ENCODE data around the gene EPHA1. TPM values are rescaled to one million over a fixed set of nuclear protein-coding genes. Genes with fewer than 3 reads are reported as not detected.
A peak's percentile ranks its signal among the peaks of the same experiment; 100 is the strongest.

EPHA1 gene
- total RNA-seq, 1 donor from 2014 or later, result 0.52 TPM

- Histone ChIP-seq H3K27ac (ENCODE audit: low read depth, low read length) (no peak overlapping the region), H3K4me1 (ENCODE audit: control insufficient read depth in 3 of 3, insufficient read depth in 3 of 3, low read length in 3 of 3) (peaks cover 52 to 74% (median 67%) of the 10 kb centered on the region in 3 donors), H3K36me3 (ENCODE audit: control insufficient read depth in 3 of 3, insufficient read depth in 3 of 3, low read length in 3 of 3) (peaks cover 48 to 53% (median 50%) of the 10 kb centered on the region in 3 donors)
Observed at GRCh38 chr7:143390104-143390772, 18.4 kb downstream of the EPHA1 start.

DNA sequence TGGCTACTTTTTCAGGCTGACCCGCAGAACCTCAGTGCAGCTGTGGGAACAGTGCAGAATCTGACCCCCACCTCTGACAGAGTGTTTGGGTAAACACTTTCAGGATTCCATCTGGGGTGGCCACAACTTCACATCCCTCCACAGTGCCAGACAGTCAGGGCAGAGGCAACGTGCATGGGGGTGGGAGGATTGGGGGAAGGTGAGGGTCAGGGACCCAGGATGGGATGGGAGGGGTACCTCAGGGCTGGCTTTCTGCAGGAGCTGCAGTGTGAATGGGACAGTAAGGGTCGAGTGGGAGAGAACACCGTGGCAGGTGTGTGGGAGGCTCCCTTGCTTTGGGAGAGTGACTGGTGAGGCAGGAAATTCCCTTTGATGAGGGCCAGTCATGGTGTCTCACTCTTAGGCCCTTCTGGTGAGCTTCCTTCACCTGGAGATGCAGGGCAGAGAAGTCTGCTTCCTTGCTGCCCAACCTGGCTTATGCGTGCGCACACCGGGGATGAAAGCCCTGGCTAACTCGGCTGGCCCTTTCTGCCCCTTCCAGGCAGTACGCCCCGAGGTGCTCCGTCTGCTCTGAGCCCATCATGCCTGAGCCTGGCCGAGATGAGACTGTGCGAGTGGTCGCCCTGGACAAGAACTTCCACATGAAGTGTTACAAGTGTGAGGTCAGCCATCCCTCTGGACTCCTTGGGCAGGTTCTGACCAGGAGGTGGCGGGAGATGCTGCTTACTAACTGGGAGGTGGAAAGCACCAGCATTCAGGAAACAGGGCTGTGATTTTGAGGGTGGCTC lies 19.1 kb downstream of the EPHA1 start:
- Histone ChIP-seq H3K36me3 (ENCODE audit: control insufficient read depth in 3 of 3, insufficient read depth in 3 of 3, low read length in 3 of 3) (peaks cover 50 to 53% (median 52%) of the 10 kb centered on the region in 3 donors), H3K27ac (ENCODE audit: low read depth, low read length) (no peak overlapping the region), H3K27me3 (ENCODE audit: control insufficient read depth in 3 of 3, insufficient read depth in 3 of 3, low read length in 3 of 3) (no peaks in the 10 kb centered on the region), H3K9me3 (ENCODE audit: control insufficient read depth in 3 of 3, low read length in 3 of 3) (no peaks in the 10 kb centered on the region), H3K4me3 (ENCODE audit: low read length in 3 of 3) (no peak overlapping the region), H3K4me1 (ENCODE audit: control insufficient read depth in 3 of 3, insufficient read depth in 3 of 3, low read length in 3 of 3) (peaks cover 57 to 76% (median 70%) of the 10 kb centered on the region in 3 donors), H3K9ac (ENCODE audit: low read depth in 1 of 3, low read length in 3 of 3) (no peak overlapping the region)

More at GRCh38 chr7:143390104-143390772, 18.4 kb downstream of the EPHA1 start:
- Histone ChIP-seq H3K4me3 (ENCODE audit: low read length in 3 of 3) (no peak overlapping the region), H3K9ac (ENCODE audit: low read depth in 1 of 3, low read length in 3 of 3) (no peak overlapping the region), H3K27me3 (ENCODE audit: control insufficient read depth in 3 of 3, insufficient read depth in 3 of 3, low read length in 3 of 3) (no peaks in the 10 kb centered on the region), H3K9me3 (ENCODE audit: control insufficient read depth in 3 of 3, low read length in 3 of 3) (no peaks in the 10 kb centered on the region)

DNA sequence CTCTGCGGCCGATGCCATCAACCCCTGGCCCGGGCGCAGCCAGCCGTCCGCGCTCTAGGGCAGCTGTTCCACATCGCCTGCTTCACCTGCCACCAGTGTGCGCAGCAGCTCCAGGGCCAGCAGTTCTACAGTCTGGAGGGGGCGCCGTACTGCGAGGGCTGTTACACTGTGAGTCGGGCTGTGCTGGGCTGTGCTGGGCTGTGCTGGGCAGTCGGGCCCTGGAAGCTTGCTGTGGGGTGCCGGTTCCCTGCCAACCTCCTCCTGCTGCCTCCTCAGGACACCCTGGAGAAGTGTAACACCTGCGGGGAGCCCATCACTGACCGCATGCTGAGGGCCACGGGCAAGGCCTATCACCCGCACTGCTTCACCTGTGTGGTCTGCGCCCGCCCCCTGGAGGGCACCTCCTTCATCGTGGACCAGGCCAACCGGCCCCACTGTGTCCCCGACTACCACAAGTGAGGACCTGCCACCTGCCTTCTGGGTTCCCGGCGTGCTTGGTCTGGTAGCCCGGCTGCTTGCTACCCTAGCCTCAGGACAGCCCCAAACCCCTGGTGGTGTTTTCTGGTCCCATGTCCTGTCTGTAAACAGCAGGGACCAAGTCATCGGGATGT lies 20.1 kb downstream of the EPHA1 start:
- H3K36me3 ChIP-seq (ENCODE audit: control insufficient read depth in 3 of 3, insufficient read depth in 3 of 3, low read length in 3 of 3), result peaks cover 53 to 56% (median 53%) of the 10 kb centered on the region in 3 donors
- H3K27me3 ChIP-seq (ENCODE audit: control insufficient read depth in 3 of 3, insufficient read depth in 3 of 3, low read length in 3 of 3), result no peaks in the 10 kb centered on the region
- H3K9me3 ChIP-seq (ENCODE audit: control insufficient read depth in 3 of 3, low read length in 3 of 3), result no peaks in the 10 kb centered on the region
- H3K9ac ChIP-seq (ENCODE audit: low read depth in 1 of 3, low read length in 3 of 3), result no peak overlapping the region
- no peak overlapping the region for H3K4me3 ChIP-seq (ENCODE audit: low read length in 3 of 3)
- H3K27ac ChIP-seq (ENCODE audit: low read depth, low read length), result no peak overlapping the region
- H3K4me1 ChIP-seq (ENCODE audit: control insufficient read depth in 3 of 3, insufficient read depth in 3 of 3, low read length in 3 of 3), result peaks cover 63 to 82% (median 76%) of the 10 kb centered on the region in 3 donors

DNA sequence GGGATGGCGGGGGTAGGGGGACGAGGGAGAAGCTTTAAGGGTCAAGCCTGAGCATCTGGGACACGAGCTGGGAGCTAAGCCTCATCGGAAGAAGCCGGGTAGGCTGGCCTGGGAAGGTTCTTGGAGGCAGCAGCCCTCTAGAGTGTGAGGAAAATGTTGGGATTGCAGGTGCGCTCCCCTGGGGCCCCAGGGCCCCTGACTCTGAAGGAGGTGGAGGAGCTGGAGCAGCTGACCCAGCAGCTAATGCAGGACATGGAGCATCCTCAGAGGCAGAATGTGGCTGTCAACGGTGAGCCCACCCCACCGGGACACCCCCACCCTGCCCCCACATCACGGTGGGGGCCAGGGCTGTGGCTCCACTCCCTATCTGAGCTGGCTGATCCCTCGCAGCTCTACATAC lies 20.6 kb downstream of the EPHA1 start:
- Histone ChIP-seq H3K36me3 (ENCODE audit: control insufficient read depth in 3 of 3, insufficient read depth in 3 of 3, low read length in 3 of 3) (peaks cover 54 to 57% (median 55%) of the 10 kb centered on the region in 3 donors), H3K4me1 (ENCODE audit: control insufficient read depth in 3 of 3, insufficient read depth in 3 of 3, low read length in 3 of 3) (peaks cover 61 to 83% (median 76%) of the 10 kb centered on the region in 3 donors), H3K27ac (ENCODE audit: low read depth, low read length) (no peak overlapping the region), H3K9me3 (ENCODE audit: control insufficient read depth in 3 of 3, low read length in 3 of 3) (no peaks in the 10 kb centered on the region), H3K4me3 (ENCODE audit: low read length in 3 of 3) (no peak overlapping the region), H3K27me3 (ENCODE audit: control insufficient read depth in 3 of 3, insufficient read depth in 3 of 3, low read length in 3 of 3) (no peaks in the 10 kb centered on the region), H3K9ac (ENCODE audit: low read depth in 1 of 3, low read length in 3 of 3) (no peak overlapping the region)

GRCh38 chr7:143387156-143387975 lies 21.3 kb downstream of the EPHA1 start:
- H3K36me3 ChIP-seq (ENCODE audit: control insufficient read depth in 3 of 3, insufficient read depth in 3 of 3, low read length in 3 of 3), result peaks cover 54 to 60% (median 58%) of the 10 kb centered on the region in 3 donors
- no peaks in the 10 kb centered on the region for H3K9me3 ChIP-seq (ENCODE audit: control insufficient read depth in 3 of 3, low read length in 3 of 3)
- no peak overlapping the region for H3K27ac ChIP-seq (ENCODE audit: low read depth, low read length)
- no peak overlapping the region for H3K9ac ChIP-seq (ENCODE audit: low read depth in 1 of 3, low read length in 3 of 3)
- H3K4me3 ChIP-seq (ENCODE audit: low read length in 3 of 3), result no peak overlapping the region
- H3K27me3 ChIP-seq (ENCODE audit: control insufficient read depth in 3 of 3, insufficient read depth in 3 of 3, low read length in 3 of 3), result no peaks in the 10 kb centered on the region
- peaks cover 61 to 86% (median 77%) of the 10 kb centered on the region in 3 donors for H3K4me1 ChIP-seq (ENCODE audit: control insufficient read depth in 3 of 3, insufficient read depth in 3 of 3, low read length in 3 of 3)

DNA sequence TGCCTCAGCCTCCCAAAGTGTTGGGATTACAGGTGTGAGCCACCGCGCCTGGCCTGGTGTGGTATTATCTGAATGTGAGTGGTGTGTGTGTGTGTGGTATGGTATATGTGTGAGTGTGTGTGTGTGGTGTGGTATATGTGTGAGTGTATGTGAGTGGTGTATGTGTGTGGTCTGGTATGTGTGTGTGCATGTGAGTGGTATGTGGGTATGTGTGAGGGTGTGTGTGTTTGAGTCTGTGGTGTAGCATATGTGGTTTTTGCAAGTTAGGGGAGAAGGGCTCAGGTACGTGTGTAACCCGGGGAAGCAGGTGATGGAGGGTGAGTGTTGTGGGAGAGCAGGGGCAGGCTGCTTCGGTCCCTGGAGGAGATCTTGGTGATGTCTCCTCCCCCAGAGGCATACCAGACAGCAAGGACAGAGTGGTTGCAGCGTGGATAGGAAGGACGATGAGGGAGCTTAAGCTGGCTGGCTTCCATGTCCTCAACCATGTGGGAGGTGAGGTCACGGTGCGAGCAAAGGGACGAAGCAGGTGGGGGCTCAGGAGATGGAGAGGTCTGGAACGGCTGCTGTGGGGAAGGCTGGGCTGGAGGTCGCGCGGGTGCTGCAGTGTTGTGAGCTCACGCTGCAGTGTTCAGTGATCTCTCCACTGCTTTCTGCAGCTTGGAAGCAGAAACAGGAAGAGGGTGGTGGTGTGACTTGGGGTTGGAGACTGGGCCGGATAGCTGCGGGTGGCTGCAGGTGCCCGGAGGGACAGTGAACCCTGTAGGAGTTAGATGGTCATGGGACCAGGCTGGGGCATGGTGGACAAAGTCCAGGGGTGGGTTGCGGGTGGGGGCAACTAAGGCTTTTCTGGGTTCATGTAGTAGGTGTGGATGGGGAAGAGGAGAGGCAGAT lies 22.5 kb downstream of the EPHA1 start:
- peaks cover 56 to 82% (median 71%) of the 10 kb centered on the region in 3 donors for H3K4me1 ChIP-seq (ENCODE audit: control insufficient read depth in 3 of 3, insufficient read depth in 3 of 3, low read length in 3 of 3)
- H3K27me3 ChIP-seq (ENCODE audit: control insufficient read depth in 3 of 3, insufficient read depth in 3 of 3, low read length in 3 of 3), result no peaks in the 10 kb centered on the region
- H3K9me3 ChIP-seq (ENCODE audit: control insufficient read depth in 3 of 3, low read length in 3 of 3), result no peaks in the 10 kb centered on the region
- H3K27ac ChIP-seq (ENCODE audit: low read depth, low read length), result no peak overlapping the region
- peak overlapping the region in 2 of 3 donors; percentile 48 to 56 for H3K4me3 ChIP-seq (ENCODE audit: low read length in 3 of 3)
- H3K9ac ChIP-seq (ENCODE audit: low read depth in 1 of 3, low read length in 3 of 3), result peak overlapping the region in 1 of 3 donors; percentile 50
- H3K36me3 ChIP-seq (ENCODE audit: control insufficient read depth in 3 of 3, insufficient read depth in 3 of 3, low read length in 3 of 3), result peaks cover 50 to 53% (median 51%) of the 10 kb centered on the region in 3 donors

GRCh38 chr7:143384661-143385631 lies 23.7 kb downstream of the EPHA1 start:
- H3K4me3 ChIP-seq (ENCODE audit: low read length in 3 of 3), result peak overlapping the region; percentile 48 to 62 (median 54)
- peaks cover 51 to 78% (median 59%) of the 10 kb centered on the region in 3 donors for H3K4me1 ChIP-seq (ENCODE audit: control insufficient read depth in 3 of 3, insufficient read depth in 3 of 3, low read length in 3 of 3)
- peak overlapping the region in 2 of 3 donors; percentile 50 to 53 for H3K9ac ChIP-seq (ENCODE audit: low read depth in 1 of 3, low read length in 3 of 3)
- peaks cover 38 to 44% (median 43%) of the 10 kb centered on the region in 3 donors for H3K36me3 ChIP-seq (ENCODE audit: control insufficient read depth in 3 of 3, insufficient read depth in 3 of 3, low read length in 3 of 3)
- no peaks in the 10 kb centered on the region for H3K27me3 ChIP-seq (ENCODE audit: control insufficient read depth in 3 of 3, insufficient read depth in 3 of 3, low read length in 3 of 3)
- H3K27ac ChIP-seq (ENCODE audit: low read depth, low read length), result peak overlapping the region; percentile 70
- H3K9me3 ChIP-seq (ENCODE audit: control insufficient read depth in 3 of 3, low read length in 3 of 3), result no peaks in the 10 kb centered on the region

DNA sequence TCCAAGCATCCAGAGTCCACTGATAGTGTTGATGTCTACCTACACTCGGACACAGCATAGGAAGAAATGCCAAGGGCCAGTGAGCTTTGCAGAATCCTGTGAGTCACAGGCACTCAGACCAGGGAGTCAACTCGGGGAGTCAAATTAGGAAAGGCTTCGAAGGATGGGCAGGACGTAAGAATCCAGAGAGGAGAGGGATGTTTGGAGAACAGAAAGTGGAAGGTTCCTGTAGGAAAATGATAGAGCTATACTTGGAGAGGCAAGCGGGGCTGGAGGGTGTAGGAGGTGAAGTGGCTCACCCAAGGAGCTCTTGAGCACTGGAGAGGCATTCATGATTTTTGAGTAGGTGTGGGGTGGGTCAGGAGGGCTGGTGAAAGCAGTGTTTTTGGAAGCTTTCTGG lies 24.5 kb downstream of the EPHA1 start:
- no peaks in the 10 kb centered on the region for H3K27me3 ChIP-seq (ENCODE audit: control insufficient read depth in 3 of 3, insufficient read depth in 3 of 3, low read length in 3 of 3)
- peaks cover 59 to 79% (median 60%) of the 10 kb centered on the region in 3 donors for H3K4me1 ChIP-seq (ENCODE audit: control insufficient read depth in 3 of 3, insufficient read depth in 3 of 3, low read length in 3 of 3)
- H3K27ac ChIP-seq (ENCODE audit: low read depth, low read length), result peak overlapping the region; percentile 49
- no peaks in the 10 kb centered on the region for H3K9me3 ChIP-seq (ENCODE audit: control insufficient read depth in 3 of 3, low read length in 3 of 3)
- peak overlapping the region in 2 of 3 donors; percentile 50 to 53 for H3K9ac ChIP-seq (ENCODE audit: low read depth in 1 of 3, low read length in 3 of 3)
- peak overlapping the region; percentile 48 to 62 (median 54) for H3K4me3 ChIP-seq (ENCODE audit: low read length in 3 of 3)
- peaks cover 30 to 36% (median 35%) of the 10 kb centered on the region in 3 donors for H3K36me3 ChIP-seq (ENCODE audit: control insufficient read depth in 3 of 3, insufficient read depth in 3 of 3, low read length in 3 of 3)
